Measurements from ENCODE around the gene KIRREL3.

The KIRREL3 gene

DNA sequence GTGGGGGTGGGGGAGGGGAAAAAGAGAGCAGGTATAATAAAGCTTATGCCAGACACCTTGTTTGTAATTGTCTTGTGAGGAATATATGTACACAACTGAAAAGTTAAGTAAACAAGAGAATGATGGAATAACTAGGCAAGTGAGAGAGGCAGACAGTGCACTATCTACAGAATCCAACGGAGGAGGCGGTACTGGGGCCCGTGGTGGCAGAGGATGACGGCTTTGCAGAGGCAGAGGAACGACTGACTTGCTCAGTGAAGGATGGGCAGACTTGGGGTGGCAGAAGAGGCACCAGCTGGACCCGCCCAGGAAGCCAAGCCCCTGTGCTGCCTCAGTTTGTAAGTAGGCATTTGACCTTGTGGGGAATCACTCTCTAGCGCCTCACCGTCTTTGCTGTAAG lies 347.5 kb downstream of the KIRREL3 start:
- no peak for DNase-seq (ENCODE audit: low read depth)
- TF ChIP-seq, protein P1, sequence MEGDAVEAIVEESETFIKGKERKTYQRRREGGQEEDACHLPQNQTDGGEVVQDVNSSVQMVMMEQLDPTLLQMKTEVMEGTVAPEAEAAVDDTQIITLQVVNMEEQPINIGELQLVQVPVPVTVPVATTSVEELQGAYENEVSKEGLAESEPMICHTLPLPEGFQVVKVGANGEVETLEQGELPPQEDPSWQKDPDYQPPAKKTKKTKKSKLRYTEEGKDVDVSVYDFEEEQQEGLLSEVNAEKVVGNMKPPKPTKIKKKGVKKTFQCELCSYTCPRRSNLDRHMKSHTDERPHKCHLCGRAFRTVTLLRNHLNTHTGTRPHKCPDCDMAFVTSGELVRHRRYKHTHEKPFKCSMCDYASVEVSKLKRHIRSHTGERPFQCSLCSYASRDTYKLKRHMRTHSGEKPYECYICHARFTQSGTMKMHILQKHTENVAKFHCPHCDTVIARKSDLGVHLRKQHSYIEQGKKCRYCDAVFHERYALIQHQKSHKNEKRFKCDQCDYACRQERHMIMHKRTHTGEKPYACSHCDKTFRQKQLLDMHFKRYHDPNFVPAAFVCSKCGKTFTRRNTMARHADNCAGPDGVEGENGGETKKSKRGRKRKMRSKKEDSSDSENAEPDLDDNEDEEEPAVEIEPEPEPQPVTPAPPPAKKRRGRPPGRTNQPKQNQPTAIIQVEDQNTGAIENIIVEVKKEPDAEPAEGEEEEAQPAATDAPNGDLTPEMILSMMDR (IDR thresholded peaks at IDR 0.05; ENCODE audit: control insufficient read depth, insufficient read depth, low read depth, low read length, missing control alignments) = no peak
- H3K4me3 ChIP-seq (ENCODE audit: control insufficient read depth, low read depth, low read length) = no peak overlapping the region

DNA sequence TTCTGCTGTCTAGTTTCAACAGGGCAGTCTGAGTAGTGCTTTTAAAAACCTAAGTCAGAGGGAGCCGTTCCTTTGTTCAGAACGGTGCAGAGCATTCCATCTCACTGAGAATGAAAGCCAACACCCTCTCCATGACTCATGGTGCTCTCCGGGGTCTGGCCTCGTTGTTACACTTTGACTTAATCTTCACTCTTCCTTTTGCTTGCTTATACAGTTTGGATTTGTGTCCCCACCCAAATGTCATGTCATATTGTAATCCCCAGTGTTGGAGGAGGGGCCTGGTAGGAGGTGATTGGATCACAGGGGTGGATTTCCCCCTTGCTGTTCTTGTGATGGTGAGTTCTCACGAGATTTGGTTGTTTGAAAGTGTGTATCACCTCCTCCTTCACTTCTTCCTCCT lies 352.8 kb downstream of the KIRREL3 start:
- DNase-seq (ENCODE audit: low read depth) = peak; percentile 59
- no peak overlapping the region for H3K4me3 ChIP-seq (ENCODE audit: control insufficient read depth, low read depth, low read length)
- TF ChIP-seq, protein P1 (IDR thresholded peaks at IDR 0.05; ENCODE audit: control insufficient read depth, insufficient read depth, low read depth, low read length, missing control alignments) = no peak

DNA sequence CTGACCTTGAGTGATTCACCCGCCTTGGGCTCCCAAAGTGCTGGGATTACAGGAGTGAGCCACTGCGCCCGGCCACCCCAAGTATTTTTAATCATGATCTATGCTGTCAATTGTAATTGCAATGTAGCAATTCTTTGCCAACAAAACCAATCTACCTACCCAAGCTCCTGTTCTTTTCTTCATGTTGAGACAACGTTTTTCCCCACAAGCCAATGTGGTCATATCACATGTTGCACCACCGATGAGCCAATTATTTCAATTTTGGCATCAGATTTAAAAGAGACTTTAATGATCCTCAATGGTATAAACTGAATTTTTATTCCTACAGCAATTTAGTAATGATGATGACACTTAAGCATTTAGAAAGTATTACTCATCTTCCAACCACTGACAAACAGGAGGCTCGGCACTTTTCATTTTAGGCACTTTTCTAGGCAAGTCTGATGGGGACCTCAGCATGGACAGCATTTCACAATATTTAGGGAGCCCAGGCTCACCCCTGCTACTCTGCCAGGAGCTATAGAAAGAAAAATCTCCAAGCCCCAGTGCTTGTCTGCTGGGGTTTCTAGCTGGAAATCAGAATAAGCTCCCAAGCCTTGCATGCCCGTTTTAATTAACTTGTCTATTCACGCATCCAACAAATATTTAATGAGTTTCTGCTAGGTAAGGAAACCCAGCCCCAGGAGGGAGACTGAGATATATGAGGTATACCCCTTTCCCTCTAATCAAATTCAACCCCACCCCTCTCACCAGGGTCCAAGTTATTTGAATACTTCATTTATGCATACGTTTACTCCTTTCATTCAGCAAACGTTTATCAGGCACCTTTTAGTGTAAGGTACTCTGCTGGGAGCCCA lies 353.6 kb downstream of the KIRREL3 start:
- TF ChIP-seq, protein P1 (IDR thresholded peaks at IDR 0.05; ENCODE audit: control insufficient read depth, insufficient read depth, low read depth, low read length, missing control alignments) = no peak
- peak; percentile 53 for DNase-seq (ENCODE audit: low read depth)
- no peak overlapping the region for H3K4me3 ChIP-seq (ENCODE audit: control insufficient read depth, low read depth, low read length)

DNA sequence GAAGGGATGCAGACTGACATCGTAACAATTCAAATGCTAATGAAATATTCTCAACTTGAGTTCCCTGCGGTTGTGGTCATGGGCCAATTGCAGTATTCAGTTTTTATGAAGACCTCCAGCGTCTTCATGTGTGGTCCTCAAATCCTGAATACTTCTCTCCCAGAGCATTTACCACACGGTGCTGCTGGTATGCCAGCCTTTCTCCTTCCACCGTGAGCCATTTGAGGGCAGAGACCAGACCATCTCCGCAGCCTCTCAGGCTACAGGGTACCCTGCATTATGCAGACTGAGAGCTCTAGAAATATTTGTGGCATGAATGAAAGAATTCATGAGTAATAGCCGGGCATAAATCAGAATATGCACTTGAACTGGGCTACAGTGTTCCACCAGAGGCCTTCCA lies 355.4 kb downstream of the KIRREL3 start:
- no peak overlapping the region for H3K4me3 ChIP-seq (ENCODE audit: control insufficient read depth, low read depth, low read length)
- TF ChIP-seq, protein P1 (IDR thresholded peaks at IDR 0.05; ENCODE audit: control insufficient read depth, insufficient read depth, low read depth, low read length, missing control alignments) = no peak
- no peak for DNase-seq (ENCODE audit: low read depth)

DNA sequence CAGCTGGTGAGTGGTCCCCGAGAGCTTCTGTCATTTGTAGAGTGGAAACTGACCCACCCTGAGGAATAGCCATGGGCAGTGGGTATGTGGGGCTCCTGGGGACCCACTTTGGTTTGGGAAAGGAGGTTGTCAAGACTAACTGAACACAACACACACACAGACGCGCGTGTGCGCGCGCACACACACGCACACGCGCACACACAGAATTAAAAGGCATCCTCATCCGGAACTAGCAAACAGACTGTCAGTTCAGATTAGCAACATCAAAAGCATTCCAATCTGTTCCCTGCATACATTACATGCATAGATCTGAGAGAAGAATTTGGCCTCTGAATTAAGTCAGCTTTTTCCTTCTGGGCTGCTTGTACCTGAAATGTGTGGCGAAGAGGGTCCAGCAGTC lies 360.4 kb downstream of the KIRREL3 start:
- H3K4me3 ChIP-seq (ENCODE audit: control insufficient read depth, low read depth, low read length) = no peak overlapping the region
- TF ChIP-seq, protein P1 (IDR thresholded peaks at IDR 0.05; ENCODE audit: control insufficient read depth, insufficient read depth, low read depth, low read length, missing control alignments) = no peak
- DNase-seq (ENCODE audit: low read depth) = no peak

DNA sequence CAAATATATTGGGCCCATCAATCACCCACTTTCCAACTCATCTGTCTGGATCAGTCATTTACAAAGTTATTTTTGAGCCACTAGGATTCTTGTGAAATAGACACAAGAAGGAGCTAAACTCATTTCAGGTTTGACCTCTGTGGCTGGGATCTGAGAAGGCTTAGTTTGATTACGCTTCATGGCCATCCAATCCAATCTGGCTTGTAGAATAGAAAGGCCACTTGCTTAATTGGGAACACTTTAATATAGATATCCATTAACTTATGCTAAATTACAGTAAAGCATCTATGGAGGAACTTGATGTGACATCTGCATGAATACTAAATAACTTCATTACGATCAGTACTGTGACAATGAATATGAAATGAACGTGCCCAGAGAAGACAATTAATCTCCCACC lies 360.9 kb downstream of the KIRREL3 start:
- TF ChIP-seq, protein P1 (IDR thresholded peaks at IDR 0.05; ENCODE audit: control insufficient read depth, insufficient read depth, low read depth, low read length, missing control alignments) = no peak
- no peak for DNase-seq (ENCODE audit: low read depth)
- H3K4me3 ChIP-seq (ENCODE audit: control insufficient read depth, low read depth, low read length) = no peak overlapping the region
